Measurements from ENCODE around the gene GRB7.

DNA sequence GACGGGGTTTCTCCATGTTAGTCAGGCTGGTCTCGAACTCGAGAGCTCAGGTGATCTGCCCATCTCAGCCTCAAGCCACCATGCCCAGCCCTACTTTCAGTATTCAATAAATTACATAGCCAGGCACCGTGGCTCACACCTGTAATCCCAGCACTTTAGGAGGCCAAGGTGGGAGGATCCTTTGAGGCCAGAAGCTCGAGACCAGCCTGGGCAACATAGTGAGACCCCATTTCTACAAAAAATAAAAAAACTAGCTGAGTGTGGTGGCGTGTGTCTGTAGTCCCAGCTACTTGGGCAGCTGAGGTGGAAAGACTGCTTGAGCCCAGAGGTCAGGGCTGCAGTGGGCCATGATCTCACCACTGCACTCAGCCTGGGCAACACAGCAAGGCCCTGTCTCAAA is 15.6 kb upstream of the GRB7 start:
- no peak for TF ChIP-seq EP300 (IDR thresholded peaks at IDR 0.05)
- TF ChIP-seq, protein P1, sequence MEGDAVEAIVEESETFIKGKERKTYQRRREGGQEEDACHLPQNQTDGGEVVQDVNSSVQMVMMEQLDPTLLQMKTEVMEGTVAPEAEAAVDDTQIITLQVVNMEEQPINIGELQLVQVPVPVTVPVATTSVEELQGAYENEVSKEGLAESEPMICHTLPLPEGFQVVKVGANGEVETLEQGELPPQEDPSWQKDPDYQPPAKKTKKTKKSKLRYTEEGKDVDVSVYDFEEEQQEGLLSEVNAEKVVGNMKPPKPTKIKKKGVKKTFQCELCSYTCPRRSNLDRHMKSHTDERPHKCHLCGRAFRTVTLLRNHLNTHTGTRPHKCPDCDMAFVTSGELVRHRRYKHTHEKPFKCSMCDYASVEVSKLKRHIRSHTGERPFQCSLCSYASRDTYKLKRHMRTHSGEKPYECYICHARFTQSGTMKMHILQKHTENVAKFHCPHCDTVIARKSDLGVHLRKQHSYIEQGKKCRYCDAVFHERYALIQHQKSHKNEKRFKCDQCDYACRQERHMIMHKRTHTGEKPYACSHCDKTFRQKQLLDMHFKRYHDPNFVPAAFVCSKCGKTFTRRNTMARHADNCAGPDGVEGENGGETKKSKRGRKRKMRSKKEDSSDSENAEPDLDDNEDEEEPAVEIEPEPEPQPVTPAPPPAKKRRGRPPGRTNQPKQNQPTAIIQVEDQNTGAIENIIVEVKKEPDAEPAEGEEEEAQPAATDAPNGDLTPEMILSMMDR (IDR thresholded peaks at IDR 0.05) = no peak
- no peak for TF ChIP-seq POLR2A (IDR thresholded peaks at IDR 0.05)
- TF ChIP-seq POLR2AphosphoS5 (IDR thresholded peaks at IDR 0.05) = no peak
